ENCODE data around the gene CEP95.
A peak's percentile ranks its signal among the peaks of the same experiment; 100 is the strongest.
"Not testable (repeated sequence)": the region's sequence is repeated elsewhere in the genome, so short reads cannot be mapped to it uniquely, and the experiment has no call there.

Gene CEP95

GRCh38 chr17:64575431-64575830 lies 68.7 kb downstream of the CEP95 start:
- no peak for DNase-seq

DNA sequence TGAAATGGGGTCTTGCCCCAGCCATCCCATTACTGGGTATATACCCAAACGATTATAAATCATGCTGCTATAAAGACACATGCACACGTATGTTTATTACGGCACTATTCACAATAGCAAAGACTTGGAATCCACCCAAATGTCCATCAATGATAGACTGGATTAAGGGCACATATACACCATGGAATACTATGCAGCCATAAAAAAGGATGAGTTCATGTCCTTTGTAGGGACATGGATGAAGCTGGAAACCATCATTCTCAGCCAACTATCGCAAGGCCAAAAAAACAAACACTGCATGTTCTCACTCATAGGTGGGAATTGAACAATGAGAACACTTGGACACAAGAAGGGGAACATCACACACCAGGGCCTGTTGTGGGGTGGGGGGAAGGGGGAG lies 70.2 kb downstream of the CEP95 start:
- not testable (repeated sequence) for DNase-seq

- DNase-seq = no peak
Observed at GRCh38 chr17:64579917-64580316, 73.1 kb downstream of the CEP95 start.

DNA sequence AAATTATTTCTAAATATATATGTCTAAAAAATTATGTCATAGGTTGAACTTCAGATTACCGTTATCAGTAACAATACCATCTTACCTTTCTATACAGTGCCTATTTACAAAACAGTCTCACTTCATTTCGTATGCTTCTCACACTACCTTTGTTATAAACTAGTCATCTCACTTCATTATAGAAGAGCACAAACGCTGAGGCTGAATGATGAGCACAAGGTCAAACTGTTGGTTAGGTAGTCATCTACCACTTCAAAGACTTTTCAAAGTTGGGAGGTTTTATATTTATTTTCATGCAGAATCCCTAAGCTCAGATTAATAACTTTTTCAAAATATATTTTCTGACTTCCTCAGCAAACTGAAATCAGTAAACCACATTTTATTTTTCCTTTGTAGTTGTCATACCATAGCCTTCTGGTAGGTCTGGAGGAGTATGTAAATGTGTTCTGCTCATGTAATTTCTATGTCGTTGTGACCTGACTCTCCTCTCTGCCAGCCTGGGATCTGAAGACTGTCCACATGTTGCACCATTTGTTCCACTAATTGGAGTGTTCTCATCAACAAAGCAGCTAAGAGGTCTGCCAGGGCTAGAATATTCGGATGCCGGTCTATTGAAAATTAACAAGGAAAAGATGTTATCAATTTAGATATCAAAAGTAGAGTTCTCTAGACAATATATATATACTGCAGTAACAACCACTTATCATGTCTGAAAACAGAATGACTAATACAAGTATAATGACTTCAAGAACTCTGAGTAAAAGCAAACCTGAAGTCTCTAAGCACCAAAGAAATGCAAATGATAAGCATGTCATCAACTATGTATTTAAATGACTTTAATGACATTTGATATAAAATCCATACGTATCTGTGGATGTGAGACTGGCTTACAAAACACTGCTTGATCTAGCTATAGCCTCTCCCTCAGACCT lies 73.9 kb downstream of the CEP95 start:
- peak in 1 of 5 donors; percentile 36 for DNase-seq

DNA sequence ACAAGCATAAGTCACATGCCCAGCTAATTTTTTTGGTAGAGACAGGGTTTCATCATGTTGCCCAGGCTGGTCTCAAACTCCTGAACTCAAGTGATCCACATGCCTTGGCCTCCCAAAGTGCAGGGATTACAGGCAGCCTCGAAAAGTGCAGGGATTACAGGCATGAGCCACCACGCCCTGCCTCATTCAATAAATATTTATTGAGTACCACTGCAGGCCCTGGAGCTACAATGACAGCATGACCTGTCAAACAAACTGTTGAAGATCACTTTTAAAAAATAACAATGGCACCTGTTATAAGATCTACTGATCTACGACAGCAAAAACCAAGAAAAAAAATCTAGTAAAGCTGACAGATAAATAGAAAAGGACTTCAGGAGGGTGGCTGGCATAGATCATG lies 76.3 kb downstream of the CEP95 start:
- DNase-seq = no peak

- DNase-seq = no peak
Observed at GRCh38 chr17:64585146-64585545, 78.4 kb downstream of the CEP95 start.
